Endothelial cell of umbilical vein (primary cell): Measurements from ENCODE around the gene CNP. TPM values are rescaled to one million over a fixed set of nuclear protein-coding genes. Genes with fewer than 3 reads are reported as not detected.

Experiments used
- BruUV-seq: library from RNA; stranded (reverse); fragments of 400-500 nt; replicated peaks from 2 replicates; lab custom pipeline; 2021; lab: Mats Ljungman, UMichigan
- CTCF ChIA-PET: fragments of 300-600, 350-600 bp; sonication (Branson Sonifier 250); formaldehyde crosslinking; loops from one replicate; lab custom pipeline; 2021; ENCODE audit warnings: antibody characterized with exemption, inconsistent platforms; lab: Charles Lee
- POLR2A ChIA-PET: fragments of 300-600, 350-600 bp; sonication (Branson Sonifier 250); formaldehyde crosslinking; loops from one replicate; lab custom pipeline; 2021; ENCODE audit warnings: antibody characterized with exemption, inconsistent platforms; lab: Charles Lee
- DNase-seq: peaks from one replicate; pipeline ENCODE4 v3.0.0-alpha.2; 2011; ENCODE audit warnings: low read depth, low spot score
- FAIRE-seq: peaks from 2 replicates; lab custom pipeline; 2011; peaks lifted over from hg19 to GRCh38; lab: Jason Lieb, UNC
- H2AFZ ChIP-seq: 2 replicates; pipeline ENCODE4 v1.6.0; 2012; ENCODE audit warnings: low read depth, low read length, control low read depth, inconsistent platforms
- H3K27ac ChIP-seq: 2 replicates; pipeline ENCODE4 v1.5.1; 2011; ENCODE audit warnings: low read depth, mild to moderate bottlenecking, control low read depth, low read length, moderate library complexity; ENCODE audit not compliant: insufficient read depth
- H3K27me3 ChIP-seq, 2 experiments: 2 replicates each; pipeline versions ENCODE4 v1.6.0 to v1.6.1; 2011; ENCODE audit warnings: low read length in 2 of 2, mixed read lengths in 1 of 2; ENCODE audit not compliant: control insufficient read depth in 2 of 2, insufficient read depth in 2 of 2
- H3K36me3 ChIP-seq, 2 experiments: 2 replicates in 1 of 2; 3 replicates in 1 of 2; pipeline ENCODE4 v1.5.1; 2011; ENCODE audit warnings: low read length in 2 of 2, mild to moderate bottlenecking in 1 of 2, moderate library complexity in 1 of 2; ENCODE audit not compliant: control insufficient read depth in 2 of 2, insufficient read depth in 2 of 2; ENCODE audit errors: extremely low read depth in 1 of 2
- H3K4me1 ChIP-seq: 3 replicates; pipeline ENCODE4 v1.5.1; 2011; ENCODE audit warnings: mild to moderate bottlenecking, low read length; ENCODE audit not compliant: control insufficient read depth, insufficient read depth; ENCODE audit errors: extremely low read depth
- H3K4me2 ChIP-seq: 2 replicates; pipeline ENCODE4 v1.6.1; 2011; ENCODE audit warnings: low read length, control low read depth, mixed read lengths; ENCODE audit not compliant: insufficient read depth
- H3K4me3 ChIP-seq, 3 experiments: fragments of 200-600 bp in 1 of 3; sonication (generic), shearing (Covaris generic) in 1 of 3; replicated peaks in 1 of 3; 2 replicates each; pipeline ENCODE4 v1.5.1; 2011 to 2016; ENCODE audit warnings: control low read depth in 3 of 3, low read length in 3 of 3, mild to moderate bottlenecking in 2 of 3, inconsistent platforms in 1 of 3, low read depth in 1 of 3, moderate library complexity in 1 of 3; ENCODE audit not compliant: insufficient read depth in 1 of 3
- H3K79me2 ChIP-seq: 2 replicates; pipeline ENCODE4 v1.6.0; 2012; ENCODE audit warnings: low read length, inconsistent platforms; ENCODE audit not compliant: control insufficient read depth, insufficient read depth
- H3K9ac ChIP-seq: replicated peaks from 2 replicates; pipeline ENCODE3; 2011; ENCODE audit warnings: low read length, control low read depth; ENCODE audit not compliant: insufficient read depth; ENCODE audit errors: extremely low read depth
- H3K9me1 ChIP-seq: replicated peaks from 3 replicates; pipeline ENCODE4 v1.6.0; 2011; ENCODE audit warnings: mild to moderate bottlenecking, low read length; ENCODE audit not compliant: control insufficient read depth, insufficient read depth; ENCODE audit errors: extremely low read depth
- H3K9me3 ChIP-seq: replicated peaks from 2 replicates; pipeline ENCODE4 v1.5.1; 2012; ENCODE audit warnings: low read length, inconsistent platforms; ENCODE audit not compliant: control insufficient read depth, insufficient read depth
- H4K20me1 ChIP-seq: replicated peaks from 2 replicates; pipeline ENCODE3; 2011; ENCODE audit warnings: mild to moderate bottlenecking, low read length; ENCODE audit not compliant: control insufficient read depth, insufficient read depth; ENCODE audit errors: extremely low read depth
- CTCF ChIP-seq, 2 donors: IDR thresholded peaks; 1 replicate in 1 of 2; 2 replicates in 1 of 2; pipeline ENCODE4 v1.5.1; 2011; ENCODE audit warnings: low read length in 2 of 2, mild to moderate bottlenecking in 2 of 2, moderate library complexity in 2 of 2, control low read depth in 1 of 2, inconsistent platforms in 1 of 2, low read depth in 1 of 2; ENCODE audit not compliant: insufficient read depth in 1 of 2; ENCODE audit errors: extremely low read depth in 1 of 2
- EZH2 ChIP-seq: IDR thresholded peaks from 2 replicates; pipeline ENCODE4 v1.6.1; 2012; ENCODE audit warnings: borderline replicate concordance, low read depth, mild to moderate bottlenecking, moderate library complexity, low read length, inconsistent platforms; ENCODE audit not compliant: severe bottlenecking
- FOS ChIP-seq: IDR thresholded peaks from 2 replicates; pipeline ENCODE4 v1.6.1; 2011; ENCODE audit warnings: mild to moderate bottlenecking, low read length, moderate library complexity, borderline replicate concordance; ENCODE audit not compliant: insufficient read depth
- GATA2 ChIP-seq: IDR thresholded peaks from 2 replicates; pipeline ENCODE4 v1.7.0; 2011; ENCODE audit warnings: low read depth, mild to moderate bottlenecking, moderate library complexity, mixed read lengths, low read length; ENCODE audit not compliant: insufficient read length, insufficient read depth
- JUN ChIP-seq: IDR thresholded peaks from 2 replicates; pipeline ENCODE4 v1.6.1; 2011; ENCODE audit warnings: borderline replicate concordance, low read depth; ENCODE audit not compliant: insufficient read length, insufficient read depth
- MAX ChIP-seq: IDR thresholded peaks from 2 replicates; pipeline ENCODE4 v1.6.1; 2011; ENCODE audit not compliant: insufficient read depth, insufficient read length
- MYC ChIP-seq: IDR thresholded peaks from one replicate; pipeline ENCODE4 v1.6.1; 2011; ENCODE audit warnings: mild to moderate bottlenecking, low read depth, low read length
- POLR2A ChIP-seq: IDR thresholded peaks from 2 replicates; pipeline ENCODE4 v1.6.1; 2012; ENCODE audit warnings: low read depth, mild to moderate bottlenecking, control low read depth, low read length
- POLR2AphosphoS5 ChIP-seq: IDR thresholded peaks from 2 replicates; pipeline ENCODE4 v1.6.1; 2012; ENCODE audit warnings: low read depth, mild to moderate bottlenecking, control low read depth, low read length, moderate library complexity; ENCODE audit not compliant: insufficient read depth
- dilution Hi-C: fragments of 300-500 bp; cut with MboI; formaldehyde crosslinking; loops from one replicate; pipeline ENCODE4 v1.15.0; 2019; ENCODE audit warnings: low sequenced_read_pairs; ENCODE audit not compliant: extremely low pct_ligation_motif_present
- intact Hi-C: fragments of 100-400 bp; cut with micrococcal nuclease; formaldehyde crosslinking; loops from one replicate; pipeline ENCODE4 v1.10.0; 2022
- polyA plus RNA-seq, 4 experiments: library from polyadenylated mRNA; depleted of rRNA in 3 of 4; stranded (reverse) in 3 of 4; unstranded in 1 of 4; fragments of >200 nt; gene quantifications; 2 replicates each; pipeline versions ENCODE4 v1.2.1 to v1.2.3, GENCODE V29; 2011 to 2012; ENCODE audit warnings: missing spikeins in 1 of 4
- total RNA-seq: library from RNA; stranded (reverse); gene quantifications from 2 replicates; pipeline ENCODE4 v1.2.3, GENCODE V29; 2021

Gene CNP
- total and polyA plus RNA-seq, 2 donors (not counting 3 experiments of a cell fraction or from before 2014, with no cell fraction given), result 49.4 to 84.9 TPM

- H3K27me3 ChIP-seq, result no peaks in the 10 kb centered on the region
- ChIA-PET POLR2A (no interaction called here), CTCF (interaction anchor here (1.0 to 2.0 kb wide), 6 partner anchors 10 to 277 kb away, joined by 3 to 8 read pairs (median 5); no protein-coding TSS in a partner anchor)
- H3K4me2 ChIP-seq, result no peak overlapping the region
- intact Hi-C loops, result no loop called here
- FAIRE-seq (no peak), DNase-seq (no peak)
- no peaks in the 10 kb centered on the region for H4K20me1 ChIP-seq
- no peak overlapping the region for H3K27ac ChIP-seq
- no peak overlapping the region for H3K9ac ChIP-seq
- peaks cover 13 to 60% of the 10 kb centered on the region in 2 experiments for H3K36me3 ChIP-seq
- peaks cover 2% of the 10 kb centered on the region for H3K79me2 ChIP-seq
- dilution Hi-C loops, result loop anchor here (25.0 kb wide), 1 partner anchor 138 kb away; the partner anchor contains the start of genes DHX58, HSPB9 and KAT2A
- TF ChIP-seq POLR2A (no peak), MYC (no peak), MAX (no peak), GATA2 (no peak)
- BruUV-seq, result no TSS peak
- H3K9me3 ChIP-seq, result no peaks in the 10 kb centered on the region
- no peak overlapping the region for H3K4me3 ChIP-seq
- H2AFZ ChIP-seq, result no peak overlapping the region
- no peaks in the 10 kb centered on the region for H3K4me1 ChIP-seq
- H3K9me1 ChIP-seq, result no peaks in the 10 kb centered on the region
Measured at GRCh38 chr17:41974658-41975057, 8.1 kb downstream of the CNP start.

- Histone ChIP-seq H3K9ac (no peak overlapping the region), H3K27me3 (no peaks in the 10 kb centered on the region), H3K9me1 (no peaks in the 10 kb centered on the region), H4K20me1 (no peaks in the 10 kb centered on the region), H2AFZ (no peak overlapping the region), H3K4me2 (no peak overlapping the region), H3K4me1 (no peaks in the 10 kb centered on the region), H3K27ac (no peak overlapping the region), H3K36me3 (peaks cover 13 to 60% of the 10 kb centered on the region in 2 experiments), H3K9me3 (no peaks in the 10 kb centered on the region), H3K79me2 (peaks cover 2% of the 10 kb centered on the region), H3K4me3 (no peak overlapping the region)
- ChIA-PET CTCF (interaction anchor here (1.0 to 2.0 kb wide), 8 partner anchors 9 to 276 kb away, joined by 3 to 8 read pairs (median 4); partner anchors contain the start of gene CNP), POLR2A (no interaction called here)
- TF ChIP-seq FOS, result no peak
- TF ChIP-seq EZH2, result no peak
- no peak for TF ChIP-seq JUN
- no peak for TF ChIP-seq MAX
- no peak for TF ChIP-seq POLR2AphosphoS5
- no peak for TF ChIP-seq GATA2
- TF ChIP-seq POLR2A, result no peak
- TF ChIP-seq MYC, result no peak
- TF ChIP-seq CTCF (IDR thresholded peaks at IDR 0.05; ENCODE audit: extremely low read depth in 1 of 2, insufficient read depth in 1 of 2, low read depth in 1 of 2, low read length in 2 of 2), result no peak
- FAIRE-seq (no peak), DNase-seq (no peak)
- intact Hi-C loops, result no loop called here
- BruUV-seq, result no TSS peak
- dilution Hi-C loops, result no loop called here
Measured at GRCh38 chr17:41975099-41976083, 8.8 kb downstream of the CNP start.
